WTC11 (cell line): ENCODE measurements around the gene TMEM50B. TPM values are rescaled to one million over a fixed set of nuclear protein-coding genes. Genes with fewer than 3 reads are reported as not detected.

Experiments
- ATAC-seq: fragments of 200-7000 bp; cut with Tn5 transposase; 2 replicates; pipeline ENCODE4 v1.10.0; 2021; ENCODE audit warnings: mild to moderate bottlenecking, moderate library complexity
- CTCF ChIA-PET: fragments of 300-600 bp; sonication (Branson Sonifier 250); formaldehyde crosslinking; loops from one replicate; lab custom pipeline; 2021; ENCODE audit warnings: antibody characterized with exemption; lab: Charles Lee
- POLR2A ChIA-PET: fragments of 350-600 bp; sonication (Branson Sonifier 250); formaldehyde crosslinking; loops from one replicate; lab custom pipeline; 2021; ENCODE audit warnings: antibody characterized with exemption; lab: Charles Lee
- DNase-seq: peaks from one replicate; pipeline ENCODE4 v3.0.0; 2021; ENCODE audit warnings: low spot score
- H3K27ac Mint-ChIP-seq: 2 replicates; pipeline ENCODE4 v1.8.0; 2021; ENCODE audit warnings: mixed read lengths
- H3K27me3 Mint-ChIP-seq: 2 replicates; pipeline ENCODE4 v1.8.0; 2021; ENCODE audit warnings: low read depth, mild to moderate bottlenecking, moderate library complexity, mixed read lengths
- H3K36me3 Mint-ChIP-seq: 2 replicates; pipeline ENCODE4 v1.8.0; 2021; ENCODE audit warnings: mixed read lengths
- H3K4me1 Mint-ChIP-seq: 2 replicates; pipeline ENCODE4 v1.8.0; 2022; ENCODE audit warnings: mixed read lengths
- H3K4me3 Mint-ChIP-seq: 2 replicates; pipeline ENCODE4 v1.8.0; 2021; ENCODE audit warnings: mild to moderate bottlenecking, moderate library complexity, mixed read lengths
- H3K9me3 Mint-ChIP-seq: 2 replicates; pipeline ENCODE4 v1.8.0; 2021; ENCODE audit warnings: mixed read lengths
- ATF1 ChIP-seq: sonication (generic); formaldehyde crosslinking; IDR thresholded peaks from 2 replicates; pipeline ENCODE4 v1.8.1; 2023; ENCODE audit warnings: mild to moderate bottlenecking, moderate library complexity, missing genetic modification reagents
- ATF2 ChIP-seq: sonication (generic); formaldehyde crosslinking; IDR thresholded peaks from 2 replicates; pipeline ENCODE4 v1.8.1; 2022; ENCODE audit warnings: low read depth, missing genetic modification reagents, borderline replicate concordance
- ESRRA ChIP-seq: sonication (generic); formaldehyde crosslinking; IDR thresholded peaks from 2 replicates; pipeline ENCODE4 v1.8.1; 2022; ENCODE audit warnings: mild to moderate bottlenecking, missing genetic modification reagents, borderline replicate concordance
- FOXK1 ChIP-seq: sonication (generic); formaldehyde crosslinking; IDR thresholded peaks from 2 replicates; pipeline ENCODE4 v1.8.0; 2022; ENCODE audit warnings: mild to moderate bottlenecking, moderate library complexity, missing genetic modification reagents
- FOXP1 ChIP-seq: sonication (generic); formaldehyde crosslinking; IDR thresholded peaks from 2 replicates; pipeline ENCODE4 v1.8.0; 2022; ENCODE audit warnings: missing genetic modification reagents, mild to moderate bottlenecking, moderate library complexity, borderline replicate concordance
- HMGA2 ChIP-seq: fragments of 250-450 bp; sonication (Bioruptor Pico); IDR thresholded peaks from 2 replicates; pipeline ENCODE4 v1.4.0; 2021; ENCODE audit warnings: mild to moderate bottlenecking, moderate library complexity
- IRF2 ChIP-seq: sonication (generic); formaldehyde crosslinking; IDR thresholded peaks from 2 replicates; pipeline ENCODE4 v1.8.0; 2022; ENCODE audit warnings: low read depth, missing genetic modification reagents, borderline replicate concordance
- MXD4 ChIP-seq: fragments of 250-450 bp; sonication (Bioruptor Pico); IDR thresholded peaks from 2 replicates; pipeline ENCODE4 v1.8.0; 2021; ENCODE audit warnings: mild to moderate bottlenecking, moderate library complexity, borderline replicate concordance
- NR3C1 ChIP-seq: sonication (generic); formaldehyde crosslinking; conservative IDR thresholded peaks from 2 replicates; pipeline ENCODE4 v1.8.1; 2023; ENCODE audit warnings: low read depth, mild to moderate bottlenecking, missing genetic modification reagents
- TCF7 ChIP-seq: sonication (generic); formaldehyde crosslinking; IDR thresholded peaks from 2 replicates; pipeline ENCODE4 v1.8.0; 2022; ENCODE audit warnings: mild to moderate bottlenecking, low read depth, missing genetic modification reagents, moderate library complexity
- TEAD4 ChIP-seq: sonication (generic); formaldehyde crosslinking; IDR thresholded peaks from 2 replicates; pipeline ENCODE4 v1.8.0; 2022; ENCODE audit warnings: mild to moderate bottlenecking, missing genetic modification reagents
- ZNF138 ChIP-seq: sonication (generic); formaldehyde crosslinking; conservative IDR thresholded peaks from 2 replicates; pipeline ENCODE4 v1.8.1; 2022; ENCODE audit warnings: mild to moderate bottlenecking, moderate library complexity, missing genetic modification reagents
- ZNF671 ChIP-seq: fragments of 250-450 bp; sonication (Bioruptor Pico); IDR thresholded peaks from 2 replicates; pipeline ENCODE4 v1.8.0; 2021; ENCODE audit warnings: mild to moderate bottlenecking
- total RNA-seq: library from RNA; stranded (reverse); gene quantifications from 3 replicates; pipeline ENCODE4 v1.2.3, GENCODE V29; 2021
- TF ChIP-seq, protein P1 (sequence below): sonication (generic); formaldehyde crosslinking; IDR thresholded peaks from 2 replicates; pipeline ENCODE4 v1.8.1; 2022; ENCODE audit warnings: mild to moderate bottlenecking, missing genetic modification reagents, moderate library complexity, borderline replicate concordance
- TF ChIP-seq, protein P2 (sequence below): sonication (generic); formaldehyde crosslinking; IDR thresholded peaks from 2 replicates; pipeline ENCODE4 v1.8.0; 2023; ENCODE audit warnings: mild to moderate bottlenecking, missing genetic modification reagents
- TF ChIP-seq, protein P3 (sequence below): sonication (generic); formaldehyde crosslinking; IDR thresholded peaks from 2 replicates; pipeline ENCODE4 v1.8.0; 2022; ENCODE audit warnings: mild to moderate bottlenecking, missing genetic modification reagents
- TF ChIP-seq, protein P4 (sequence below): sonication (generic); formaldehyde crosslinking; IDR thresholded peaks from 2 replicates; pipeline ENCODE4 v1.8.1; 2023; ENCODE audit warnings: mild to moderate bottlenecking, missing genetic modification reagents
- TF ChIP-seq, protein P5 (sequence below): fragments of 250-450 bp; sonication (Bioruptor Pico); IDR thresholded peaks from 2 replicates; pipeline ENCODE4 v1.9.0; 2021; ENCODE audit warnings: mild to moderate bottlenecking, borderline replicate concordance

Gene TMEM50B
- total RNA-seq, 1 experiment from 2014 or later = 25.4 TPM

DNA sequence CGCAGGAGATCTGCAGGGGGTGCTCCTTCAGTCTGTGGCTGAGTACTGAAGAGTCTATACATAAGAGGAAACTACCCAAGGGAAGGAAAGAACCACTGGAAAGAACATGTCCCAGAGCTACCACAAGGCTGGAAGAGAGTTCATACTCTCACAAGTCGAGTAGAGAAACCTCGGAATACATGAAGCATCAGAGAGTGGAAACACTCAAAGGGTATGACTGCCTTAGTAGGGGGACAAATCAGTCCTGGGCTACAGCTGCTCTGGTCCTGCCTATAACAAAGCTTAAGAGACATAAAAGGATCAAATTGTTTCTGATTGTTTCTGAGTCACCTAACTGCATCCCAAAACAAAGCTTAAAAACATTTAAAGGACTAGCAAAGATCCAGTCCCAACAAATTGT lies 27.4 kb downstream of the TMEM50B start (continued):
- TF ChIP-seq, protein P1, sequence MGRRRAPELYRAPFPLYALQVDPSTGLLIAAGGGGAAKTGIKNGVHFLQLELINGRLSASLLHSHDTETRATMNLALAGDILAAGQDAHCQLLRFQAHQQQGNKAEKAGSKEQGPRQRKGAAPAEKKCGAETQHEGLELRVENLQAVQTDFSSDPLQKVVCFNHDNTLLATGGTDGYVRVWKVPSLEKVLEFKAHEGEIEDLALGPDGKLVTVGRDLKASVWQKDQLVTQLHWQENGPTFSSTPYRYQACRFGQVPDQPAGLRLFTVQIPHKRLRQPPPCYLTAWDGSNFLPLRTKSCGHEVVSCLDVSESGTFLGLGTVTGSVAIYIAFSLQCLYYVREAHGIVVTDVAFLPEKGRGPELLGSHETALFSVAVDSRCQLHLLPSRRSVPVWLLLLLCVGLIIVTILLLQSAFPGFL (CRISPR knock-in tag) = no peak
- TF ChIP-seq NR3C1 (CRISPR knock-in tag) = no peak
- TF ChIP-seq ATF2 (CRISPR knock-in tag) = no peak
- TF ChIP-seq, all 79 proteins: peak for 0

GRCh38 chr21:33451634-33452071 lies 28.1 kb downstream of the TMEM50B start:
- no peak overlapping the region for H3K4me3 Mint-ChIP-seq
- no peaks in the 10 kb centered on the region for H3K9me3 Mint-ChIP-seq
- peaks cover 3% of the 10 kb centered on the region; the same call in 1 of the 2 replicates for H3K36me3 Mint-ChIP-seq
- ChIA-PET POLR2A (no interaction called here), CTCF (interaction anchor here (0.9 to 1.6 kb wide), 3 partner anchors 28 to 252 kb away, joined by 4 to 7 read pairs (median 4); partner anchors contain the start of gene TMEM50B)
- H3K27ac Mint-ChIP-seq = no peak overlapping the region
- peaks cover 6% of the 10 kb centered on the region for H3K4me1 Mint-ChIP-seq
- ATAC-seq (no peak), DNase-seq (no peak)
- H3K27me3 Mint-ChIP-seq = no peaks in the 10 kb centered on the region
- TF ChIP-seq ATF1 (CRISPR knock-in tag) = no peak
- TF ChIP-seq ATF2 (CRISPR knock-in tag) = no peak
- TF ChIP-seq, protein P2, sequence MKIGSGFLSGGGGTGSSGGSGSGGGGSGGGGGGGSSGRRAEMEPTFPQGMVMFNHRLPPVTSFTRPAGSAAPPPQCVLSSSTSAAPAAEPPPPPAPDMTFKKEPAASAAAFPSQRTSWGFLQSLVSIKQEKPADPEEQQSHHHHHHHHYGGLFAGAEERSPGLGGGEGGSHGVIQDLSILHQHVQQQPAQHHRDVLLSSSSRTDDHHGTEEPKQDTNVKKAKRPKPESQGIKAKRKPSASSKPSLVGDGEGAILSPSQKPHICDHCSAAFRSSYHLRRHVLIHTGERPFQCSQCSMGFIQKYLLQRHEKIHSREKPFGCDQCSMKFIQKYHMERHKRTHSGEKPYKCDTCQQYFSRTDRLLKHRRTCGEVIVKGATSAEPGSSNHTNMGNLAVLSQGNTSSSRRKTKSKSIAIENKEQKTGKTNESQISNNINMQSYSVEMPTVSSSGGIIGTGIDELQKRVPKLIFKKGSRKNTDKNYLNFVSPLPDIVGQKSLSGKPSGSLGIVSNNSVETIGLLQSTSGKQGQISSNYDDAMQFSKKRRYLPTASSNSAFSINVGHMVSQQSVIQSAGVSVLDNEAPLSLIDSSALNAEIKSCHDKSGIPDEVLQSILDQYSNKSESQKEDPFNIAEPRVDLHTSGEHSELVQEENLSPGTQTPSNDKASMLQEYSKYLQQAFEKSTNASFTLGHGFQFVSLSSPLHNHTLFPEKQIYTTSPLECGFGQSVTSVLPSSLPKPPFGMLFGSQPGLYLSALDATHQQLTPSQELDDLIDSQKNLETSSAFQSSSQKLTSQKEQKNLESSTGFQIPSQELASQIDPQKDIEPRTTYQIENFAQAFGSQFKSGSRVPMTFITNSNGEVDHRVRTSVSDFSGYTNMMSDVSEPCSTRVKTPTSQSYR (CRISPR knock-in tag) = no peak
- TF ChIP-seq TCF7 (CRISPR knock-in tag) = no peak
- no peak for TF ChIP-seq HMGA2 (CRISPR knock-in tag)
- TF ChIP-seq, protein P3, sequence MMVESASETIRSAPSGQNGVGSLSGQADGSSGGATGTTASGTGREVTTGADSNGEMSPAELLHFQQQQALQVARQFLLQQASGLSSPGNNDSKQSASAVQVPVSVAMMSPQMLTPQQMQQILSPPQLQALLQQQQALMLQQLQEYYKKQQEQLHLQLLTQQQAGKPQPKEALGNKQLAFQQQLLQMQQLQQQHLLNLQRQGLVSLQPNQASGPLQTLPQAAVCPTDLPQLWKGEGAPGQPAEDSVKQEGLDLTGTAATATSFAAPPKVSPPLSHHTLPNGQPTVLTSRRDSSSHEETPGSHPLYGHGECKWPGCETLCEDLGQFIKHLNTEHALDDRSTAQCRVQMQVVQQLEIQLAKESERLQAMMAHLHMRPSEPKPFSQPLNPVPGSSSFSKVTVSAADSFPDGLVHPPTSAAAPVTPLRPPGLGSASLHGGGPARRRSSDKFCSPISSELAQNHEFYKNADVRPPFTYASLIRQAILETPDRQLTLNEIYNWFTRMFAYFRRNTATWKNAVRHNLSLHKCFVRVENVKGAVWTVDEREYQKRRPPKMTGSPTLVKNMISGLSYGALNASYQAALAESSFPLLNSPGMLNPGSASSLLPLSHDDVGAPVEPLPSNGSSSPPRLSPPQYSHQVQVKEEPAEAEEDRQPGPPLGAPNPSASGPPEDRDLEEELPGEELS (CRISPR knock-in tag) = no peak
- no peak for TF ChIP-seq IRF2
- TF ChIP-seq MXD4 (CRISPR knock-in tag) = no peak
- TF ChIP-seq ZNF138 (CRISPR knock-in tag) = no peak

- ATAC-seq (no peak), DNase-seq (no peak)
- no peak overlapping the region for H3K4me3 Mint-ChIP-seq
- ChIA-PET CTCF (interaction anchor here (0.8 kb wide), 1 partner anchor 156 kb away, joined by 3 read pairs; no protein-coding TSS in a partner anchor), POLR2A (no interaction called here)
- no peaks in the 10 kb centered on the region for H3K9me3 Mint-ChIP-seq
- no peaks in the 10 kb centered on the region for H3K27me3 Mint-ChIP-seq
- H3K27ac Mint-ChIP-seq = peak overlapping the region; percentile 50; the same call in 1 of the 2 replicates
- H3K36me3 Mint-ChIP-seq = peaks cover 3% of the 10 kb centered on the region; the same call in 1 of the 2 replicates
- H3K4me1 Mint-ChIP-seq = no peaks in the 10 kb centered on the region
- TF ChIP-seq ESRRA (no peak), FOXK1 (CRISPR knock-in tag) (no peak), TEAD4 (CRISPR knock-in tag) (no peak), FOXP1 (CRISPR knock-in tag) (no peak), IRF2 (no peak), ZNF671 (no peak)
- TF ChIP-seq, protein P4, sequence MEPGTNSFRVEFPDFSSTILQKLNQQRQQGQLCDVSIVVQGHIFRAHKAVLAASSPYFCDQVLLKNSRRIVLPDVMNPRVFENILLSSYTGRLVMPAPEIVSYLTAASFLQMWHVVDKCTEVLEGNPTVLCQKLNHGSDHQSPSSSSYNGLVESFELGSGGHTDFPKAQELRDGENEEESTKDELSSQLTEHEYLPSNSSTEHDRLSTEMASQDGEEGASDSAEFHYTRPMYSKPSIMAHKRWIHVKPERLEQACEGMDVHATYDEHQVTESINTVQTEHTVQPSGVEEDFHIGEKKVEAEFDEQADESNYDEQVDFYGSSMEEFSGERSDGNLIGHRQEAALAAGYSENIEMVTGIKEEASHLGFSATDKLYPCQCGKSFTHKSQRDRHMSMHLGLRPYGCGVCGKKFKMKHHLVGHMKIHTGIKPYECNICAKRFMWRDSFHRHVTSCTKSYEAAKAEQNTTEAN (CRISPR knock-in tag) = no peak
- TF ChIP-seq, protein P5, sequence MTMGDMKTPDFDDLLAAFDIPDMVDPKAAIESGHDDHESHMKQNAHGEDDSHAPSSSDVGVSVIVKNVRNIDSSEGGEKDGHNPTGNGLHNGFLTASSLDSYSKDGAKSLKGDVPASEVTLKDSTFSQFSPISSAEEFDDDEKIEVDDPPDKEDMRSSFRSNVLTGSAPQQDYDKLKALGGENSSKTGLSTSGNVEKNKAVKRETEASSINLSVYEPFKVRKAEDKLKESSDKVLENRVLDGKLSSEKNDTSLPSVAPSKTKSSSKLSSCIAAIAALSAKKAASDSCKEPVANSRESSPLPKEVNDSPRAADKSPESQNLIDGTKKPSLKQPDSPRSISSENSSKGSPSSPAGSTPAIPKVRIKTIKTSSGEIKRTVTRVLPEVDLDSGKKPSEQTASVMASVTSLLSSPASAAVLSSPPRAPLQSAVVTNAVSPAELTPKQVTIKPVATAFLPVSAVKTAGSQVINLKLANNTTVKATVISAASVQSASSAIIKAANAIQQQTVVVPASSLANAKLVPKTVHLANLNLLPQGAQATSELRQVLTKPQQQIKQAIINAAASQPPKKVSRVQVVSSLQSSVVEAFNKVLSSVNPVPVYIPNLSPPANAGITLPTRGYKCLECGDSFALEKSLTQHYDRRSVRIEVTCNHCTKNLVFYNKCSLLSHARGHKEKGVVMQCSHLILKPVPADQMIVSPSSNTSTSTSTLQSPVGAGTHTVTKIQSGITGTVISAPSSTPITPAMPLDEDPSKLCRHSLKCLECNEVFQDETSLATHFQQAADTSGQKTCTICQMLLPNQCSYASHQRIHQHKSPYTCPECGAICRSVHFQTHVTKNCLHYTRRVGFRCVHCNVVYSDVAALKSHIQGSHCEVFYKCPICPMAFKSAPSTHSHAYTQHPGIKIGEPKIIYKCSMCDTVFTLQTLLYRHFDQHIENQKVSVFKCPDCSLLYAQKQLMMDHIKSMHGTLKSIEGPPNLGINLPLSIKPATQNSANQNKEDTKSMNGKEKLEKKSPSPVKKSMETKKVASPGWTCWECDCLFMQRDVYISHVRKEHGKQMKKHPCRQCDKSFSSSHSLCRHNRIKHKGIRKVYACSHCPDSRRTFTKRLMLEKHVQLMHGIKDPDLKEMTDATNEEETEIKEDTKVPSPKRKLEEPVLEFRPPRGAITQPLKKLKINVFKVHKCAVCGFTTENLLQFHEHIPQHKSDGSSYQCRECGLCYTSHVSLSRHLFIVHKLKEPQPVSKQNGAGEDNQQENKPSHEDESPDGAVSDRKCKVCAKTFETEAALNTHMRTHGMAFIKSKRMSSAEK (CRISPR knock-in tag) = no peak
Measured at GRCh38 chr21:33449616-33450015, 30.2 kb downstream of the TMEM50B start.
